ENCODE measurements around the gene SCLT1. TPM values are rescaled to one million over a fixed set of nuclear protein-coding genes. Genes with fewer than 3 reads are reported as not detected.

SCLT1 gene
- total RNA-seq, 1 experiment from 2014 or later, result 13.3 TPM

- TF ChIP-seq ZFX (IDR thresholded peaks at IDR 0.05) (no peak), REST (IDR thresholded peaks at IDR 0.05; ENCODE audit: low read depth) (no peak), SRF (IDR thresholded peaks at IDR 0.05; ENCODE audit: low read depth) (no peak), CEBPB (IDR thresholded peaks at IDR 0.05; ENCODE audit: low read depth) (no peak)
- BruUV-seq (replicated peaks), result no TSS peak
- DNase-seq (ENCODE audit: low read depth, low spot score) (no peak), ATAC-seq (no peak)
- Histone ChIP-seq H3K36me3 (ENCODE audit: control insufficient read depth in 1 of 2, insufficient read depth in 2 of 2, low read length in 2 of 2) (peaks cover 0 to 3% of the 10 kb centered on the region in 2 experiments; a peak in 1 of 4 replicates), H3K79me2 (ENCODE audit: insufficient read depth, low read length) (peaks cover 80% of the 10 kb centered on the region), H3K27ac (ENCODE audit: low read depth, low read length) (no peak overlapping the region), H4K20me1 (ENCODE audit: insufficient read depth) (0 out of 2 replicates have a peak, but pooled peaks cover 5% of the 10 kb centered on the region), H3K4me3 (replicated peaks in 1 of 2; ENCODE audit: low read depth in 1 of 2, low read length in 2 of 2) (no peak overlapping the region), H2AFZ (ENCODE audit: low read depth, low read length, poor library complexity, severe bottlenecking) (no peak overlapping the region), H3K9me2 (ENCODE audit: insufficient read depth) (no peaks in the 10 kb centered on the region), H3K4me1 (ENCODE audit: control insufficient read depth in 1 of 2, insufficient read depth in 2 of 2, low read length in 2 of 2) (no peaks in the 10 kb centered on the region), H3K27me3 (ENCODE audit: insufficient read depth, low read length) (no peaks in the 10 kb centered on the region), H3K9ac (ENCODE audit: low read length) (no peak overlapping the region), H3K9me3 (ENCODE audit: control insufficient read depth in 1 of 2, insufficient read depth in 1 of 2, low read depth in 1 of 2, low read length in 2 of 2) (no peaks in the 10 kb centered on the region), H3K4me2 (ENCODE audit: low read length) (no peak overlapping the region)
- intact Hi-C loops (cut with micrococcal nuclease), result no loop called here
- RAD21 ChIA-PET (ENCODE audit: low non-redundant PET in 1 of 2, low total read pairs in 2 of 2, uncharacterized antibody in 2 of 2, unreplicated experiment in 2 of 2), result no interaction called here
- CTCF ChIA-PET, result no interaction called here
- POLR2A ChIA-PET, result no interaction called here
These were observed 7.9 kb downstream of the SCLT1 start for GRCh38 chr4:129085472-129085871.

GRCh38 chr4:129082302-129082701, 11.0 kb downstream of the SCLT1 start:
- ATAC-seq, result no peak
- CTCF ChIA-PET, result no interaction called here
- Histone ChIP-seq H3K9me2 (ENCODE audit: insufficient read depth) (no peaks in the 10 kb centered on the region; the same call in 1 of the 2 replicates), H2AFZ (ENCODE audit: low read depth, low read length, poor library complexity, severe bottlenecking) (no peak overlapping the region), H4K20me1 (ENCODE audit: insufficient read depth) (0 out of 2 replicates have a peak, but pooled peaks cover 5% of the 10 kb centered on the region), H3K27me3 (ENCODE audit: insufficient read depth, low read length) (no peaks in the 10 kb centered on the region), H3K9me3 (ENCODE audit: control insufficient read depth in 1 of 2, insufficient read depth in 1 of 2, low read depth in 1 of 2, low read length in 2 of 2) (no peaks in the 10 kb centered on the region), H3K4me2 (ENCODE audit: low read length) (no peak overlapping the region), H3K36me3 (ENCODE audit: control insufficient read depth in 1 of 2, insufficient read depth in 2 of 2, low read length in 2 of 2) (peaks cover 0 to 7% of the 10 kb centered on the region in 2 experiments; a peak in 1 of 4 replicates), H3K9ac (ENCODE audit: low read length) (no peak overlapping the region), H3K79me2 (ENCODE audit: insufficient read depth, low read length) (peaks cover 58% of the 10 kb centered on the region), H3K27ac (ENCODE audit: low read depth, low read length) (no peak overlapping the region), H3K4me3 (replicated peaks in 1 of 2; ENCODE audit: low read depth in 1 of 2, low read length in 2 of 2) (no peak overlapping the region), H3K4me1 (ENCODE audit: control insufficient read depth in 1 of 2, insufficient read depth in 2 of 2, low read length in 2 of 2) (no peaks in the 10 kb centered on the region)
- no peak for DNase-seq (ENCODE audit: low read depth, low spot score)
- RAD21 ChIA-PET (ENCODE audit: low non-redundant PET in 1 of 2, low total read pairs in 2 of 2, uncharacterized antibody in 2 of 2, unreplicated experiment in 2 of 2), result no interaction called here
- POLR2A ChIA-PET, result interaction anchor here (0.7 kb wide), 1 partner anchor 94 kb away, joined by 5 read pairs; no protein-coding TSS in a partner anchor
- TF ChIP-seq ZNF274 (IDR thresholded peaks at IDR 0.05; ENCODE audit: low read depth, low read length) (no peak), SIN3A (IDR thresholded peaks at IDR 0.05; ENCODE audit: low read depth) (no peak), SRF (IDR thresholded peaks at IDR 0.05; ENCODE audit: low read depth) (no peak), CBX3 (IDR thresholded peaks at IDR 0.05; ENCODE audit: low read depth) (no peak), ATF3 (IDR thresholded peaks at IDR 0.05) (no peak), RAD21 (IDR thresholded peaks at IDR 0.05; ENCODE audit: low read depth) (no peak), EGR1 (IDR thresholded peaks at IDR 0.05; ENCODE audit: low read depth) (no peak), CTCF (IDR thresholded peaks at IDR 0.05 in 2 of 3, conservative IDR thresholded peaks at IDR 0.05 in 1 of 3; ENCODE audit: borderline replicate concordance in 1 of 3, insufficient read depth in 1 of 3, low read depth in 2 of 3, low read length in 2 of 3) (no peak), EZH2phosphoT487 (IDR thresholded peaks at IDR 0.05; ENCODE audit: borderline replicate concordance) (no peak), CEBPB (IDR thresholded peaks at IDR 0.05; ENCODE audit: low read depth) (no peak), POLR2AphosphoS5 (IDR thresholded peaks at IDR 0.05; ENCODE audit: low read depth, low read length) (no peak), ZFX (IDR thresholded peaks at IDR 0.05) (no peak), MAX (IDR thresholded peaks at IDR 0.05) (no peak), SP1 (IDR thresholded peaks at IDR 0.05; ENCODE audit: low read depth) (no peak), JUND (IDR thresholded peaks at IDR 0.05) (no peak)
- intact Hi-C loops (cut with micrococcal nuclease), result no loop called here
- BruUV-seq (replicated peaks), result no TSS peak

Data from HCT116 (cell line).